M059J (cell line): ENCODE measurements around the gene FTCD. TPM values are rescaled to one million over a fixed set of nuclear protein-coding genes. Genes with fewer than 3 reads are reported as not detected.
"Not testable (repeated sequence)": the region's sequence is repeated elsewhere in the genome, so short reads cannot be mapped to it uniquely, and the experiment has no call there.

Experiments used
- DNase-seq: peaks from one replicate; pipeline ENCODE4 v3.0.0-alpha.2; 2012; ENCODE audit warnings: low read depth
- total RNA-seq: library from RNA; depleted of rRNA; stranded (reverse); fragments of >200 nt; shearing (Covaris generic); gene quantifications from 2 replicates; pipeline ENCODE4 v1.2.3, GENCODE V29; 2014

The FTCD gene
- total RNA-seq, 1 experiment from 2014 or later: not detected

GRCh38 chr21:46171996-46172862 lies 16.9 kb upstream of the FTCD start:
- no peak for DNase-seq

DNA sequence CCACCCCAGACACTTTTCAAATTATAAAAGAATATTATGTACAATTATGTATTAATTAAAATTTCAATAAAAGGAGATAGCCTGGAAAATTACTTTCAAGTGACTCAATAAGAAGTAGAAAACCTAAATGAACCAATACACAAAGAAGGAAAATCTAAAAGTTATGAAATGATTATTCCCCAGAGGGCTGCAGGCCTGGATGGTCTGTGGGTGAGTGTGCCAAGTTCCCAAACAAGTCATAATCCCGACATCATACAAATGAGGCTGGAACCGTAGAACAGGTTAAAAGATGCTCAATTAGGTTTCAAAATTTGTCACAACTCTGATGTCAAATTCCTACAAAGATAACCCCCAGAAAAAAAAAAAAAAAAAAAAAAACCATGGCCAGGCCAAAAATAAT lies 16.2 kb upstream of the FTCD start:
- DNase-seq: no peak

GRCh38 chr21:46170436-46171193 lies 15.2 kb upstream of the FTCD start:
- not testable (repeated sequence) for DNase-seq

- DNase-seq: peak; percentile 36
Measured at GRCh38 chr21:46168659-46169386, 13.4 kb upstream of the FTCD start.

GRCh38 chr21:46168238-46168637 lies 12.9 kb upstream of the FTCD start:
- no peak for DNase-seq

- peak; percentile 18 for DNase-seq
Measured at GRCh38 chr21:46165098-46165497, 9.7 kb upstream of the FTCD start.

- DNase-seq: no peak
Measured at GRCh38 chr21:46163380-46163779, 8.0 kb upstream of the FTCD start.

DNA sequence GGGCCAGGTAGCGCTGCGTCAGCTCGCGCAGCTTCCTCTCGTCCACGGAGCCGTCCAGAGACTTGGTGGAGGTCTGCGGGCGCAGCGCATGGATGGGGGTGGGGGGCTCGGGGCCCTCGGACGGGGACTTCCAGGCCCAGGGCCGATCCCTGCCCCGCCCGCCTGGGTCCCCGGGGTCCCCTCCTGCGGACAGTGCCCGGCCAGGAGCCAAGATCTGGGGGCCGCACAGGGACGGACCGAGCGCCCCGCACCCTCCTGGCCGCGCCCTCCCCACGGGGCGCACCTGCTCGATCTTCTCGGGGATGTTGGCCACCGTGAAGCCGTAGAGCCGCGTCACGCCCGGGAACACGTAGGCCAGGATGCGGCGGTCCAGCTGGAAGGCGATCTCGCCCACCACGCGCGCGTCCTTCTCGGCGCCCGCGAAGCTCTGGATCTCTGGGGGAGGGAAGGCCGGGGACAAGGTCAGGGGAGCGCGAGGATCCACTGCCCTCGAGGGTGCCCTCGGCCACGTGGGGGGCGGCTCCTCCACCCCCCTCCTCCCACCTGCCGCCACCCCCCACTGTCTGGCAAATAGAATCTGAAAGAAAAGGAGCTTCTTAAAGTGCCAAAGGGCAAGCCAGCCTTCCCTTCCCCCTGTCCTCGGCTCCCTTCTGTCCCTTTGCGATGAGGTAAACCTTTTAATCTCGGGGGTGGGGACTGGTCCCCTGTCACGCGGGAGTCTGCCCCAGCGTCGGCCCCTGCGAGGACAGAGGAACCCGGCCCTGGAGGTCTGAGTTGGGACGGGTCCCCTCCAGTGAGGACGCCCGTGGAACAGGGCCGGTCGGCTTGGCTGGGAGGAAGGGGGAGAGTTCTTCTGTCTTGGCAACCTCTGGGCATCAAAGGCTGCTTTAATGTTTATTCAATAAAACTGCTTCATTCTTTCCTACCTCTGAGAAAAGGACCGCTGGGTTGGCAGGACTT lies 6.5 kb upstream of the FTCD start:
- no peak for DNase-seq

DNA sequence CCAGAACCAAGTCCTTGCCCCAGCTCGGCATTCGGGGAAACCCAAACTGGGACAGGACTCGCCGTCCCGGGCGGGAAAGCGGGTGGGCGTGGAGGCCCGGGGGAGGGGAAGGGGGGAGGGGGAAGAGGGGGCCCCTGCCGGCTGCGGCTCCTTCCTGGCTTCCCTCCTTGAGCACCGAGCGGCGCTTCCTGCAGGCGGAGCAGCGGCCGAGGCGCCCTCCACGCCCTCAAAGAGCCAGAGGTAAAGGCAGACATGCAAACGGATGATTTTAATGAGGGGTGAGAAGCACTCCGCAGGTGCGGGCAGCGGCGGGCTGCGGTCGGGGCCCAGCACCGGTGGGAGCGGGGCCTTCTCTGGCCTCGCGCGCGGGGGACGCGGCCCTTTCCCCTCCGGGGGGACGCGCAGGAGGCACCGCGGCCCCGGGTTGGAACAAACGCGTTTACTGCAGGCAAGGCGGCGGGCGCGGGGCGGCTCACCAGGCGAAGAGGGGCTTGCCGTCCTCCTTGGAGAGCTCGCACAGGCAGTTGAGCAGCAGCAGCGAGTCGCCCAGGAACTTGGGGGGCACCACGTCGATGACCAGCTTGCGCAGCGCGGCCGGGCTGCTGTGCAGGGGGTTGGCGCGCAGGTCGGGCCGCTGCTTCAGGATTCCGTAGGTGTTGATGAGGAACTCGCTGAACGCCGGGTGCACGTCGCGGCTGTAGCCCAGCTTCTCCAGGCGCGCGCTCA lies 5.7 kb upstream of the FTCD start:
- DNase-seq: no peak

GRCh38 chr21:46160657-46160906 lies 5.2 kb upstream of the FTCD start:
- no peak for DNase-seq

- no peak for DNase-seq
Measured at GRCh38 chr21:46159841-46160656, 4.7 kb upstream of the FTCD start.

- DNase-seq: peak; percentile 44
Measured at GRCh38 chr21:46159390-46159789, 4.0 kb upstream of the FTCD start.

DNA sequence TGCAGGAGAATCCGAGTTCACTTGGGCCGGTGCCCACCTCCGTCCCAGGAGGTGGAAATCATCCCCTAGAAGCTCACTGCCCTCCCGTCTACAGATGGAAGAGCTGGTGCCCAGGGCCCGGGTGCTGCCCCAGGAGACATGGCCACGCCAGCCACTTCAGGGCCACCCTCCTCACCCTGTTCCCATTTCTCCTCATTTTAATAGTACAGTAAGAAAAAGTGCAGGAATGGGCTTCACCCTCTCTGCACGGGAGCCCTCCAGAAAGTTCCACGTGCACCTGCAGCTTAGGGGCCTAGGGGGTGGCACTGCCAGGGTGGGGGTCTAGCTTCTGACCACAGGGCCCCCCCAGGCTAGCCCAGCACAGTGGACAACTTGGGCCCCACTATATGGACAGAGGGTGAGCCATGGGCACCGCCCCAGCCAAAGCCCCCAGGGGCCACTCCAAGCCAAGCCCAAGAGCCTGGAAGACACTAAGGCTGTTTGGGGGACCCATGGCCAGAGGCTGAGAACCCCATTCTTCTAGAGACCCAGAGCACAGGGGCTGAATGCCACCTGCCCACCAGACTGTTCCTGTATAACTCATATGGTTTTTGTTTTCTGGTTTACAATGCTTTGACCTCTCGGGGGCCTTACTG lies 3.4 kb upstream of the FTCD start:
- DNase-seq: no peak

- no peak for DNase-seq
Measured at GRCh38 chr21:46157987-46158451, 2.6 kb upstream of the FTCD start.

- DNase-seq: no peak
Measured at GRCh38 chr21:46157396-46157986, 2.1 kb upstream of the FTCD start.

GRCh38 chr21:46156678-46157077 lies 1.3 kb upstream of the FTCD start:
- no peak for DNase-seq

GRCh38 chr21:46156378-46156645 lies 933 bp upstream of the FTCD start:
- no peak for DNase-seq

GRCh38 chr21:46154955-46155513 lies 345 bp downstream of the FTCD start:
- DNase-seq: no peak
